Stomach (tissue), 9 donors: ENCODE measurements around the gene PKHD1. TPM values are rescaled to one million over a fixed set of nuclear protein-coding genes. Genes with fewer than 3 reads are reported as not detected.

Source experiments
- DNase-seq, 2 donors: peaks; one replicate each; pipeline versions ENCODE4 v3.0.0 to v3.0.0-alpha.2; 2013 to 2019
- H3K27ac ChIP-seq, 5 donors: fragments of 200-600 bp in 4 of 5; sonication (generic) in 4 of 5; one replicate each; pipeline ENCODE4 v1.5.1; 2013 to 2019; ENCODE audit warnings: mild to moderate bottlenecking in 1 of 5, moderate library complexity in 1 of 5
- H3K27me3 ChIP-seq, 3 donors: fragments of 200-600 bp; sonication (generic); one replicate each; pipeline ENCODE4 v1.5.1; 2017 to 2019; ENCODE audit warnings: mixed run types in 1 of 3
- H3K36me3 ChIP-seq, 4 donors: fragments of 200-600 bp; sonication (generic); 1 replicate in 3 of 4; 2 replicates in 1 of 4; pipeline ENCODE4 v1.5.1; 2016 to 2019
- H3K4me1 ChIP-seq, 4 donors: fragments of 200-600 bp; sonication (generic); one replicate each; pipeline ENCODE4 v1.5.1; 2016 to 2019
- H3K4me3 ChIP-seq, 4 donors: fragments of 200-600 bp; sonication (generic) in 3 of 4; one replicate each; pipeline ENCODE4 v1.5.1; 2016 to 2019; ENCODE audit warnings: mild to moderate bottlenecking in 1 of 4
- H3K9me3 ChIP-seq, 4 donors: fragments of 200-600 bp; sonication (generic); one replicate each; pipeline ENCODE4 v1.5.1; 2016 to 2019
- CTCF ChIP-seq, 7 experiments: fragments of 450-650 bp in 4 of 7; fragments of 200-600 bp in 3 of 7; sonication (generic) in 3 of 7; IDR thresholded peaks; one replicate each; pipeline ENCODE4 v1.5.1; 2016 to 2019; ENCODE audit warnings: antibody characterized with exemption in 7 of 7, control low read depth in 2 of 7, mild to moderate bottlenecking in 1 of 7
- EP300 ChIP-seq: sonication (generic); formaldehyde crosslinking; IDR thresholded peaks from one replicate; pipeline ENCODE4 v1.6.1; 2017; ENCODE audit warnings: antibody characterized with exemption
- POLR2A ChIP-seq, 4 donors: fragments of 450-650 bp; IDR thresholded peaks; one replicate each; pipeline ENCODE4 v1.6.1; 2016; ENCODE audit warnings: antibody characterized with exemption in 4 of 4, control low read depth in 2 of 4, mild to moderate bottlenecking in 1 of 4, moderate library complexity in 1 of 4
- POLR2AphosphoS5 ChIP-seq, 3 donors: sonication (generic); formaldehyde crosslinking; IDR thresholded peaks; one replicate each; pipeline ENCODE4 v1.6.1; 2016; ENCODE audit warnings: antibody characterized with exemption in 3 of 3
- WGBS, 5 donors: extraction: QIAGEN DNeasy Blood & Tissue Kit in 3 of 5; methylation state at CpG; one replicate each; pipeline versions ENCODE4 v1.1.5 to v1.1.7; 2013 to 2018; 5-methylcytosine and 5-hydroxymethylcytosine counted together
- intact Hi-C: fragments of 100-400 bp; cut with DNase I; formaldehyde crosslinking; loops from one replicate; pipeline ENCODE4 v1.15.1; 2023; ENCODE audit warnings: low total_unique reads
- polyA plus RNA-seq, 3 donors: library from polyadenylated mRNA; stranded (reverse); fragments of 200-250 nt; gene quantifications; one replicate each; pipeline ENCODE4 v1.2.3, GENCODE V29; 2013
- total RNA-seq, 5 donors: library from RNA; depleted of rRNA; stranded (reverse); fragments of >200 nt; gene quantifications; one replicate each; pipeline versions ENCODE4 v1.1.0 to v1.2.3, GENCODE V29; 2014 to 2016
- donor health status: healthy with polysubstance abuse.
- donor health status: Bipolar disorder and iron deficiency.
- donor health status: healthy.

The PKHD1 gene
- total and polyA plus RNA-seq, 8 donors = 0.19 to 19.2 (median 4.6) TPM; not detected in 2

- Histone ChIP-seq H3K27me3 (no peaks in the 10 kb centered on the region), H3K27ac (no peak overlapping the region), H3K4me3 (no peak overlapping the region), H3K36me3 (no peaks in the 10 kb centered on the region), H3K9me3 (no peaks in the 10 kb centered on the region), H3K4me1 (no peaks in the 10 kb centered on the region)
- TF ChIP-seq CTCF (IDR thresholded peaks at IDR 0.05) = no peak
- DNase-seq = no peak
- 67 to 86% (median 71%) methylated on average over 2 of the region's 2 CpGs for WGBS, 5 donors
- intact Hi-C loops = no loop called here
Observed at GRCh38 chr6:51910851-51911250, 176.6 kb downstream of the PKHD1 start.

GRCh38 chr6:51908243-51908642 lies 179.2 kb downstream of the PKHD1 start:
- no peaks in the 10 kb centered on the region for H3K36me3 ChIP-seq
- TF ChIP-seq POLR2AphosphoS5 (IDR thresholded peaks at IDR 0.05) (no peak), POLR2A (IDR thresholded peaks at IDR 0.05) (no peak)
- no peak for DNase-seq

GRCh38 chr6:51901766-51902764 lies 185.3 kb downstream of the PKHD1 start:
- 71 to 89% (median 85%) methylated on average over 4 of the region's 4 CpGs for WGBS, 5 donors

More at GRCh38 chr6:51908243-51908642, 179.2 kb downstream of the PKHD1 start:
- intact Hi-C loops = no loop called here
- Histone ChIP-seq H3K27ac (no peak overlapping the region), H3K9me3 (no peaks in the 10 kb centered on the region), H3K27me3 (no peaks in the 10 kb centered on the region), H3K4me3 (no peak overlapping the region), H3K4me1 (no peaks in the 10 kb centered on the region)

GRCh38 chr6:51893366-51893765 lies 194.0 kb downstream of the PKHD1 start:
- intact Hi-C loops = no loop called here
- WGBS, 5 donors = 76 to 90% (median 81%) methylated on average over 4 of the region's 4 CpGs

More at GRCh38 chr6:51901766-51902764, 185.3 kb downstream of the PKHD1 start:
- Histone ChIP-seq H3K36me3 (no peaks in the 10 kb centered on the region), H3K4me3 (no peak overlapping the region), H3K27me3 (no peaks in the 10 kb centered on the region), H3K27ac (no peak overlapping the region), H3K9me3 (no peaks in the 10 kb centered on the region), H3K4me1 (no peaks in the 10 kb centered on the region)
- no peak for DNase-seq
- TF ChIP-seq POLR2A (IDR thresholded peaks at IDR 0.05) (no peak), CTCF (IDR thresholded peaks at IDR 0.05) (no peak), EP300 (no peak), POLR2AphosphoS5 (IDR thresholded peaks at IDR 0.05) (no peak)
- intact Hi-C loops = no loop called here

More at GRCh38 chr6:51893366-51893765, 194.0 kb downstream of the PKHD1 start:
- Histone ChIP-seq H3K36me3 (no peaks in the 10 kb centered on the region), H3K27ac (no peak overlapping the region), H3K9me3 (no peaks in the 10 kb centered on the region), H3K27me3 (no peaks in the 10 kb centered on the region), H3K4me3 (no peak overlapping the region), H3K4me1 (no peaks in the 10 kb centered on the region)
- TF ChIP-seq POLR2AphosphoS5 (IDR thresholded peaks at IDR 0.05) (no peak), POLR2A (IDR thresholded peaks at IDR 0.05) (no peak), EP300 (no peak), CTCF (IDR thresholded peaks at IDR 0.05) (no peak)
- DNase-seq = no peak
